ENCODE measurements around the gene ANO9.

ANO9 gene

GRCh38 chr11:452203-452744 is 10.5 kb upstream of the ANO9 start:
- H3K4me3 ChIP-seq (replicated peaks; ENCODE audit: low read depth, low read length) = no peak overlapping the region
- DNase-seq (ENCODE audit: low read depth) = no peak
- no peak for TF ChIP-seq CTCF (IDR thresholded peaks at IDR 0.05; ENCODE audit: low read length, missing control alignments)

- H3K4me3 ChIP-seq (replicated peaks; ENCODE audit: low read depth, low read length) = peak overlapping the region; percentile 68
- DNase-seq (ENCODE audit: low read depth) = no peak
Measured at GRCh38 chr11:451738-452137, 9.9 kb upstream of the ANO9 start.

GRCh38 chr11:450809-451451 is 9.1 kb upstream of the ANO9 start:
- H3K4me3 ChIP-seq (replicated peaks; ENCODE audit: low read depth, low read length) = peak overlapping the region; percentile 68
- no peak for TF ChIP-seq CTCF (IDR thresholded peaks at IDR 0.05; ENCODE audit: low read length, missing control alignments)
- DNase-seq (ENCODE audit: low read depth) = peak; percentile 63

More at GRCh38 chr11:451738-452137, 9.9 kb upstream of the ANO9 start:
- TF ChIP-seq CTCF (IDR thresholded peaks at IDR 0.05; ENCODE audit: low read length, missing control alignments) = no peak

GRCh38 chr11:449889-450808 is 8.3 kb upstream of the ANO9 start, which contains the start of gene PTDSS2:
Gene PTDSS2, plus strand, starts transcription at chr11:450279. Its CDS starts 177 bp downstream, at chr11:450456.
- no peak for TF ChIP-seq CTCF (IDR thresholded peaks at IDR 0.05; ENCODE audit: low read length, missing control alignments)
- H3K4me3 ChIP-seq (replicated peaks; ENCODE audit: low read depth, low read length) = peak within 1 kb of the TSS; percentile 68
- peak; percentile 97 for DNase-seq (ENCODE audit: low read depth)

- H3K4me3 ChIP-seq (replicated peaks; ENCODE audit: low read depth, low read length) = peak overlapping the region; percentile 69
- peak; percentile 91 for DNase-seq (ENCODE audit: low read depth)
- TF ChIP-seq CTCF (IDR thresholded peaks at IDR 0.05; ENCODE audit: low read length, missing control alignments) = peak; percentile 80
Measured at GRCh38 chr11:447923-448731, 6.3 kb upstream of the ANO9 start.

- no peak for DNase-seq (ENCODE audit: low read depth)
- no peak overlapping the region for H3K4me3 ChIP-seq (replicated peaks; ENCODE audit: low read depth, low read length)
- no peak for TF ChIP-seq CTCF (IDR thresholded peaks at IDR 0.05; ENCODE audit: low read length, missing control alignments)
Measured at GRCh38 chr11:446891-447290, 5.1 kb upstream of the ANO9 start.

Data from fibroblast of pulmonary artery (primary cell).